HG03025 (cell line): ENCODE measurements around the gene SH3PXD2B.
"Not testable (repeated sequence)": the region's sequence is repeated elsewhere in the genome, so short reads cannot be mapped to it uniquely, and the experiment has no call there.

Experiments
- ATAC-seq: cut with Tn5 transposase; IDR thresholded peaks from one replicate; pipeline ENCODE4 v1.9.1; 2021; ENCODE audit warnings: mild to moderate bottlenecking, moderate library complexity; ENCODE audit not compliant: unreplicated experiment, low FRiP score

SH3PXD2B gene

GRCh38 chr5:172486451-172486850 is 32.1 kb upstream of the SH3PXD2B start:
- no peak for ATAC-seq

- no peak for ATAC-seq
Observed at GRCh38 chr5:172485511-172486202, 31.3 kb upstream of the SH3PXD2B start.

- no peak for ATAC-seq
Observed at GRCh38 chr5:172484664-172485063, 30.3 kb upstream of the SH3PXD2B start.

- ATAC-seq, result no peak
Observed at GRCh38 chr5:172482156-172483020, 28.1 kb upstream of the SH3PXD2B start.

GRCh38 chr5:172481011-172481800 is 26.9 kb upstream of the SH3PXD2B start:
- no peak for ATAC-seq

GRCh38 chr5:172479784-172480115 is 25.4 kb upstream of the SH3PXD2B start:
- no peak for ATAC-seq

- no peak for ATAC-seq
Observed at GRCh38 chr5:172479034-172479783, 24.9 kb upstream of the SH3PXD2B start.

- not testable (repeated sequence) for ATAC-seq
Observed at GRCh38 chr5:172478695-172479033, 24.3 kb upstream of the SH3PXD2B start.

GRCh38 chr5:172478256-172478655 is 23.9 kb upstream of the SH3PXD2B start:
- no peak for ATAC-seq

- ATAC-seq, result no peak
Observed at GRCh38 chr5:172477466-172477865, 23.1 kb upstream of the SH3PXD2B start.

- ATAC-seq, result no peak
Observed at GRCh38 chr5:172474293-172474692, 20.0 kb upstream of the SH3PXD2B start.

- no peak for ATAC-seq
Observed at GRCh38 chr5:172473427-172473826, 19.1 kb upstream of the SH3PXD2B start.

- no peak for ATAC-seq
Observed at GRCh38 chr5:172469697-172470096, 15.4 kb upstream of the SH3PXD2B start.

- no peak for ATAC-seq
Observed at GRCh38 chr5:172466062-172466461, 11.7 kb upstream of the SH3PXD2B start.

- no peak for ATAC-seq
Observed at GRCh38 chr5:172463031-172463430, 8.7 kb upstream of the SH3PXD2B start.

GRCh38 chr5:172459783-172460165 is 5.4 kb upstream of the SH3PXD2B start:
- ATAC-seq, result no peak

- no peak for ATAC-seq
Observed at GRCh38 chr5:172458976-172459782, 4.9 kb upstream of the SH3PXD2B start.

GRCh38 chr5:172456076-172456722 is 1.9 kb upstream of the SH3PXD2B start:
- no peak for ATAC-seq

- no peak for ATAC-seq
Observed at GRCh38 chr5:172455511-172456061, 1.3 kb upstream of the SH3PXD2B start.
